GM23248 (cell line): Measurements from ENCODE around the gene MRPS5. TPM values are rescaled to one million over a fixed set of nuclear protein-coding genes. Genes with fewer than 3 reads are reported as not detected.
A peak's percentile ranks its signal among the peaks of the same experiment; 100 is the strongest.

Experiments used
- DNase-seq: peaks from one replicate; pipeline ENCODE4 v3.0.0-alpha.2; 2015
- H2AFZ ChIP-seq: fragments of 200-600 bp; sonication (generic); 2 replicates; pipeline ENCODE4 v1.6.1; 2016; ENCODE audit warnings: antibody characterized with exemption
- H3F3A ChIP-seq: fragments of 200-600 bp; sonication (generic); 2 replicates; pipeline ENCODE4 v1.6.1; 2016; ENCODE audit warnings: mild to moderate bottlenecking, antibody characterized with exemption, mixed run types; ENCODE audit not compliant: insufficient read depth
- H3K27ac ChIP-seq: fragments of 200-600 bp; sonication (generic); 2 replicates; pipeline ENCODE4 v1.5.1; 2016; ENCODE audit warnings: mild to moderate bottlenecking
- H3K27me3 ChIP-seq: fragments of 200-600 bp; sonication (generic); replicated peaks from 2 replicates; pipeline ENCODE4 v1.6.1; 2016; ENCODE audit warnings: mild to moderate bottlenecking; ENCODE audit not compliant: insufficient read depth
- H3K36me3 ChIP-seq: fragments of 200-600 bp; sonication (generic); 2 replicates; pipeline ENCODE4 v1.6.1; 2016; ENCODE audit warnings: low read depth, mild to moderate bottlenecking
- H3K4me1 ChIP-seq: fragments of 200-600 bp; sonication (generic); 2 replicates; pipeline ENCODE4 v1.6.1; 2016; ENCODE audit warnings: mild to moderate bottlenecking; ENCODE audit not compliant: insufficient read depth
- H3K4me2 ChIP-seq: fragments of 200-600 bp; sonication (generic); one replicate; pipeline ENCODE4 v1.6.1; 2016; ENCODE audit warnings: mild to moderate bottlenecking; ENCODE audit not compliant: unreplicated experiment
- H3K4me3 ChIP-seq: fragments of 200-600 bp; sonication (generic); 2 replicates; pipeline ENCODE4 v1.5.1; 2016; ENCODE audit warnings: mild to moderate bottlenecking
- H3K79me2 ChIP-seq: fragments of 200-600 bp; sonication (generic); 2 replicates; pipeline ENCODE4 v1.6.1; 2016; ENCODE audit warnings: mild to moderate bottlenecking; ENCODE audit not compliant: insufficient read depth
- H3K9ac ChIP-seq: fragments of 200-600 bp; sonication (generic); 2 replicates; pipeline ENCODE4 v1.6.1; 2016; ENCODE audit warnings: mild to moderate bottlenecking
- H3K9me2 ChIP-seq: fragments of 200-600 bp; sonication (generic); 2 replicates; pipeline ENCODE4 v1.6.1; 2016; ENCODE audit warnings: mixed run types, mild to moderate bottlenecking, moderate library complexity; ENCODE audit not compliant: insufficient read depth
- H3K9me3 ChIP-seq: fragments of 200-600 bp; sonication (generic); one replicate; pipeline ENCODE4 v1.6.1; 2017; ENCODE audit warnings: low read depth
- H4K20me1 ChIP-seq: fragments of 200-600 bp; sonication (generic); 2 replicates; pipeline ENCODE4 v1.6.0; 2016; ENCODE audit not compliant: insufficient read depth
- EZH2 ChIP-seq: fragments of 200-600 bp; sonication (generic); IDR thresholded peaks from 2 replicates; pipeline ENCODE4 v1.6.1; 2018; ENCODE audit warnings: antibody characterized with exemption, mild to moderate bottlenecking; ENCODE audit not compliant: insufficient read depth, poor library complexity, severe bottlenecking
- EZH2phosphoT487 ChIP-seq: fragments of 200-600 bp; sonication (generic); IDR thresholded peaks from 2 replicates; pipeline ENCODE4 v1.6.1; 2018; ENCODE audit warnings: antibody characterized with exemption, moderate library complexity, mild to moderate bottlenecking, low read depth; ENCODE audit not compliant: insufficient read depth
- WGBS, 2 experiments: methylation state at CpG; one replicate each; pipeline ENCODE4 v1.1.6; 2015 to 2017; ENCODE audit warnings: low lambda C conversion rate in 2 of 2, low coverage in 1 of 2; ENCODE audit errors: missing lambda C conversion rate in 2 of 2; 5-methylcytosine and 5-hydroxymethylcytosine counted together
- in situ Hi-C: fragments of 300-500 bp; cut with MboI; formaldehyde crosslinking; loops from 2 replicates; pipeline ENCODE4 v1.15.0; 2020
- polyA plus RNA-seq: library from polyadenylated mRNA; unstranded; fragments of >200 nt; fragmentation: Nextera tagmentation; extraction: Ambion mirVana; gene quantifications from 2 replicates; pipeline ENCODE4 v1.2.1, GENCODE V29; 2016
- total RNA-seq: library from RNA; depleted of rRNA; stranded (reverse); fragments of >200 nt; shearing (Covaris generic); gene quantifications from 2 replicates; pipeline ENCODE4 v1.2.3, GENCODE V29; 2014

MRPS5 gene
- total and polyA plus RNA-seq, 2 experiments from 2014 or later = 34.3 to 38.4 TPM

- WGBS, 2 experiments = 100% methylated on average over 2 of the region's 2 CpGs
- Histone ChIP-seq H3K9me3 (peaks cover 13% of the 10 kb centered on the region), H3F3A (no peaks in the 10 kb centered on the region), H3K36me3 (peaks cover 37% of the 10 kb centered on the region), H3K4me3 (no peak overlapping the region), H3K27ac (no peak overlapping the region), H3K4me2 (no peak overlapping the region), H4K20me1 (no peaks in the 10 kb centered on the region), H3K79me2 (no peaks in the 10 kb centered on the region), H3K9ac (no peak overlapping the region), H3K4me1 (no peaks in the 10 kb centered on the region), H3K27me3 (no peaks in the 10 kb centered on the region), H2AFZ (no peak overlapping the region), H3K9me2 (no peaks in the 10 kb centered on the region)
- no peak for DNase-seq
- TF ChIP-seq EZH2 (no peak), EZH2phosphoT487 (no peak)
- in situ Hi-C loops = no loop called here
Observed at GRCh38 chr2:95143838-95144237, 22.2 kb upstream of the MRPS5 start.

DNA sequence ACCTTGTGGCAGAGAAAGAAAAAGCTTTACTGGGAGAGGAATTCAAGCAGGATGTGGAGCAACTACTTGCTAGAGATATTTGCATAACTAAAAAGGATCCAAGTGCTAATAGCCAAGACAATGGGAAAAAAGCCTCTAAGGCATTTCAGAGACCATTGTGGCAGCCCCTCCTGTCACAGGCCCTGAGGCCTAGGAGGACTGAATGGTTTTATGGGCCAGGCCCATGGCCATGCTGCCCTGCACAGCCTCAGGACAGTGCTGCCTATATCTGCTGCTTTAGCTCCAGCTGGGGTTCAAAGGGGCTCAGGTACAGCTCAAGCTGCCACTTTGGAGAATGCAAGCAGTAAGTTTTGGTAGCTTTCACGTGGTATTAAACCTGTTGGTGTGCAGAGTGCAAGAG is 17.1 kb upstream of the MRPS5 start:
- no peak for DNase-seq
- no peaks in the 10 kb centered on the region for H3K4me1 ChIP-seq
- 0 out of 2 replicates have a peak, but pooled peaks cover under 1% of the 10 kb centered on the region for H3K36me3 ChIP-seq
- no peaks in the 10 kb centered on the region for H4K20me1 ChIP-seq
- H3K9me3 ChIP-seq = no peaks in the 10 kb centered on the region
- 78 to 91% methylated on average over 1 of the region's 1 CpG for whole genome bisulfite sequencing, 2 experiments
- no peak overlapping the region for H2AFZ ChIP-seq
- no peaks in the 10 kb centered on the region for H3K27me3 ChIP-seq
- no peak overlapping the region for H3K9ac ChIP-seq
- H3K4me3 ChIP-seq = no peak overlapping the region
- no peak for TF ChIP-seq EZH2
- no peak for TF ChIP-seq EZH2phosphoT487
- no peaks in the 10 kb centered on the region for H3K9me2 ChIP-seq
- H3F3A ChIP-seq = no peaks in the 10 kb centered on the region
- H3K4me2 ChIP-seq = no peak overlapping the region
- no peaks in the 10 kb centered on the region for H3K79me2 ChIP-seq
- in situ Hi-C loops = no loop called here
- no peak overlapping the region for H3K27ac ChIP-seq

- Histone ChIP-seq H3K4me2 (peak overlapping the region; percentile 90), H3K27ac (no peak overlapping the region), H3K9ac (peak overlapping the region; percentile 93), H3K27me3 (no peaks in the 10 kb centered on the region), H3K9me3 (no peaks in the 10 kb centered on the region), H3K4me3 (peak overlapping the region; percentile 88), H3K9me2 (no peaks in the 10 kb centered on the region), H3K79me2 (peaks cover 44% of the 10 kb centered on the region), H3K36me3 (no peaks in the 10 kb centered on the region), H3F3A (0 out of 2 replicates have a peak, but pooled peaks cover 2% of the 10 kb centered on the region), H2AFZ (peak overlapping the region; percentile 92), H3K4me1 (peaks cover 15% of the 10 kb centered on the region; the same call in 1 of the 2 replicates), H4K20me1 (no peaks in the 10 kb centered on the region)
- in situ Hi-C loops = no loop called here
- no peak for TF ChIP-seq EZH2
- no peak for TF ChIP-seq EZH2phosphoT487
- WGBS, 2 experiments = 6 to 7% methylated on average over 5 of the region's 5 CpGs
- no peak for DNase-seq
Observed at GRCh38 chr2:95122197-95122551, 566 bp upstream of the MRPS5 start.

DNA sequence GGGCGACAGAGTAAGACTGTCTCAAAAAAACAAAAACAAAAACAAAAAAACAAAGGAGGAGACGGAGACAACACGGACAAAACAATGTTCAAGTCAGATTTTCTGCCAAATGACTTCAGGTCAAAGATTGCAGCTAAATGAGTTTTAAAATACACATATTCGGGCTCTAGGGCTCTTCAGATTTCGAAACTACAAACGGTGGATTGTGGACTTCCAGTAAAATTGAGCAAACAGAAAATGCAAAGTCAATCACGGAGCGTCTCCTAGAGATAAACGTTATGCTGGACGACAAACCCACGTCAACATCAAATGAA is 558 bp downstream of the MRPS5 start:
- peak; percentile 48 for DNase-seq
- 3 to 6% methylated on average over 11 of the region's 11 CpGs for WGBS, 2 experiments
- H3K79me2 ChIP-seq = peaks cover 46% of the 10 kb centered on the region
- no peaks in the 10 kb centered on the region for H3K27me3 ChIP-seq
- in situ Hi-C loops = no loop called here
- H2AFZ ChIP-seq = peak overlapping the region; percentile 92
- no peaks in the 10 kb centered on the region for H3K36me3 ChIP-seq
- H4K20me1 ChIP-seq = no peaks in the 10 kb centered on the region
- H3K9me3 ChIP-seq = no peaks in the 10 kb centered on the region
- peaks cover 12% of the 10 kb centered on the region; the same call in 1 of the 2 replicates for H3F3A ChIP-seq
- peak overlapping the region; percentile 88 for H3K4me3 ChIP-seq
- H3K27ac ChIP-seq = peak overlapping the region; percentile 85
- H3K9me2 ChIP-seq = no peaks in the 10 kb centered on the region
- peak overlapping the region; percentile 90 for H3K4me2 ChIP-seq
- peaks cover 15% of the 10 kb centered on the region; the same call in 1 of the 2 replicates for H3K4me1 ChIP-seq
- peak overlapping the region; percentile 93 for H3K9ac ChIP-seq
- TF ChIP-seq EZH2 (no peak), EZH2phosphoT487 (no peak)

DNA sequence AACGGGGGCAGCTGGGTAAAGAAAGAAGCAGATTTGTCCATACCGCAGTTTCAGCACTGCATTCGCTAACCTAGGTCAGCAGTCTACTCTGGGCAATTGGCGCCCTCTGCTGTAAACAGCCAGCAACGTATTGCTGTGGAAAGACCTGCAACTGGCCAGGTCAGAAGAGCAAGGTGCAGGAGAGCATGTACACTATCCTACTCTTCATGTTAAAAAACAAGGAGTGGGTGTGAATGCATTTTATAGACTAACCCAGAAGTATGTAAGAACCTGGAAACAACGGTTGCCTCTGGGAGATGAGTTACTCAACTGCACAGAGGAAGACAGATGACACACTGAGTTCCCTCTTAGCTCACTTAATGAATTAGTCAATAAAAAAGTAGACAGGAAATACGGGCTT is 6.2 kb downstream of the MRPS5 start:
- no peaks in the 10 kb centered on the region for H3K9me3 ChIP-seq
- H3K4me3 ChIP-seq = no peak overlapping the region
- H3F3A ChIP-seq = peaks cover 12% of the 10 kb centered on the region; the same call in 1 of the 2 replicates
- 14 to 15% methylated on average over 7 of the region's 7 CpGs for WGBS, 2 experiments
- peaks cover 9% of the 10 kb centered on the region; the same call in 1 of the 2 replicates for H3K4me1 ChIP-seq
- H3K4me2 ChIP-seq = no peak overlapping the region
- TF ChIP-seq EZH2 (no peak), EZH2phosphoT487 (no peak)
- 0 out of 2 replicates have a peak overlapping the region, but pooled peaks have one; percentile 6 for H3K27ac ChIP-seq
- peaks cover 31% of the 10 kb centered on the region for H3K36me3 ChIP-seq
- H4K20me1 ChIP-seq = no peaks in the 10 kb centered on the region
- H3K79me2 ChIP-seq = peaks cover 77% of the 10 kb centered on the region
- H3K9ac ChIP-seq = no peak overlapping the region
- in situ Hi-C loops = no loop called here
- no peaks in the 10 kb centered on the region for H3K27me3 ChIP-seq
- H2AFZ ChIP-seq = no peak overlapping the region
- peak; percentile 79 for DNase-seq
- no peaks in the 10 kb centered on the region for H3K9me2 ChIP-seq
